Activated T-helper 17 cell treated with anti-CD3 and anti-CD28 coated beads, Interleukin-2, amount 50 U/mL, for 72 hours (primary cell): Measurements from ENCODE around the gene LRRC10. TPM values are rescaled to one million over a fixed set of nuclear protein-coding genes. Genes with fewer than 3 reads are reported as not detected.

ENCODE experiments used
- ATAC-seq: fragments of 150-1000 bp; cut with Tn5 transposase; replicated peaks from 2 replicates; pipeline ENCODE4 v1.10.0; 2021; ENCODE audit warnings: mild to moderate bottlenecking, moderate library complexity
- H3K27ac Mint-ChIP-seq: one replicate; pipeline ENCODE4 v1.8.0; 2022; ENCODE audit warnings: mixed read lengths
- H3K27me3 Mint-ChIP-seq: one replicate; pipeline ENCODE4 v1.8.0; 2022; ENCODE audit warnings: mixed read lengths
- H3K36me3 Mint-ChIP-seq: one replicate; pipeline ENCODE4 v1.8.0; 2022; ENCODE audit warnings: low read depth, mild to moderate bottlenecking, mixed read lengths
- H3K4me1 Mint-ChIP-seq: one replicate; pipeline ENCODE4 v1.8.0; 2022; ENCODE audit warnings: mixed read lengths
- H3K4me3 Mint-ChIP-seq: one replicate; pipeline ENCODE4 v1.8.0; 2022; ENCODE audit warnings: mild to moderate bottlenecking, mixed read lengths
- H3K9me3 Mint-ChIP-seq: one replicate; pipeline ENCODE4 v1.8.0; 2022; ENCODE audit warnings: mixed read lengths
- total RNA-seq, 2 donors: library from RNA; stranded (reverse); gene quantifications; one replicate each; pipeline ENCODE4 v1.2.3, GENCODE V29; 2022

LRRC10 gene
- total RNA-seq: not detected

- H3K4me3 Mint-ChIP-seq: no peak within 1 kb of the TSS
- no peaks in the 10 kb centered on the region for H3K9me3 Mint-ChIP-seq
- no peaks in the 10 kb centered on the region for H3K36me3 Mint-ChIP-seq
- ATAC-seq: no peak
- peaks cover 10% of the 10 kb centered on the region for H3K27me3 Mint-ChIP-seq
- no peak within 1 kb of the TSS for H3K27ac Mint-ChIP-seq
- H3K4me1 Mint-ChIP-seq: no peaks in the 10 kb centered on the region
These were observed at the start of gene LRRC10 for GRCh38 chr12:69610729-69611128. Gene LRRC10 (minus strand): TSS chr12:69610907. CDS start chr12:69610838, 69 bp downstream.

GRCh38 chr12:69660164-69660863, 49.6 kb upstream of the LRRC10 start:
- no peak for ATAC-seq
- no peak overlapping the region for H3K4me3 Mint-ChIP-seq
- H3K27me3 Mint-ChIP-seq: peaks cover 28% of the 10 kb centered on the region
- H3K27ac Mint-ChIP-seq: no peak overlapping the region
- no peaks in the 10 kb centered on the region for H3K36me3 Mint-ChIP-seq
- H3K9me3 Mint-ChIP-seq: no peaks in the 10 kb centered on the region
- no peaks in the 10 kb centered on the region for H3K4me1 Mint-ChIP-seq

GRCh38 chr12:69658203-69658602, 47.5 kb upstream of the LRRC10 start:
- no peak overlapping the region for H3K27ac Mint-ChIP-seq
- no peaks in the 10 kb centered on the region for H3K4me1 Mint-ChIP-seq
- peaks cover 24% of the 10 kb centered on the region for H3K27me3 Mint-ChIP-seq
- no peak for ATAC-seq
- H3K36me3 Mint-ChIP-seq: no peaks in the 10 kb centered on the region
- no peaks in the 10 kb centered on the region for H3K9me3 Mint-ChIP-seq
- H3K4me3 Mint-ChIP-seq: no peak overlapping the region

- Mint-ChIP-seq H3K27ac (no peak overlapping the region), H3K36me3 (no peaks in the 10 kb centered on the region), H3K4me1 (no peaks in the 10 kb centered on the region), H3K9me3 (no peaks in the 10 kb centered on the region), H3K4me3 (no peak overlapping the region), H3K27me3 (peaks cover 24% of the 10 kb centered on the region)
- no peak for ATAC-seq
These were observed 46.9 kb upstream of the LRRC10 start for GRCh38 chr12:69657376-69658137.

- Mint-ChIP-seq H3K27me3 (peaks cover 26% of the 10 kb centered on the region), H3K9me3 (no peaks in the 10 kb centered on the region), H3K4me1 (no peaks in the 10 kb centered on the region), H3K36me3 (no peaks in the 10 kb centered on the region), H3K4me3 (no peak overlapping the region), H3K27ac (no peak overlapping the region)
- ATAC-seq: no peak
These were observed 45.1 kb upstream of the LRRC10 start for GRCh38 chr12:69655616-69656340.

- Mint-ChIP-seq H3K27me3 (peaks cover 18% of the 10 kb centered on the region), H3K27ac (no peak overlapping the region), H3K4me3 (no peak overlapping the region), H3K9me3 (no peaks in the 10 kb centered on the region), H3K4me1 (no peaks in the 10 kb centered on the region), H3K36me3 (no peaks in the 10 kb centered on the region)
- ATAC-seq: no peak
These were observed 43.0 kb upstream of the LRRC10 start for GRCh38 chr12:69653703-69654102.

- no peaks in the 10 kb centered on the region for H3K9me3 Mint-ChIP-seq
- H3K4me1 Mint-ChIP-seq: no peaks in the 10 kb centered on the region
- H3K27ac Mint-ChIP-seq: no peak overlapping the region
- H3K4me3 Mint-ChIP-seq: no peak overlapping the region
- peaks cover 23% of the 10 kb centered on the region for H3K27me3 Mint-ChIP-seq
- H3K36me3 Mint-ChIP-seq: no peaks in the 10 kb centered on the region
- ATAC-seq: no peak
These were observed 41.2 kb upstream of the LRRC10 start for GRCh38 chr12:69651922-69652321.

- H3K4me1 Mint-ChIP-seq: no peaks in the 10 kb centered on the region
- no peak overlapping the region for H3K4me3 Mint-ChIP-seq
- no peak overlapping the region for H3K27ac Mint-ChIP-seq
- peaks cover 20% of the 10 kb centered on the region for H3K27me3 Mint-ChIP-seq
- ATAC-seq: no peak
- H3K36me3 Mint-ChIP-seq: no peaks in the 10 kb centered on the region
- H3K9me3 Mint-ChIP-seq: no peaks in the 10 kb centered on the region
These were observed 38.8 kb upstream of the LRRC10 start for GRCh38 chr12:69649529-69649928.

- H3K27ac Mint-ChIP-seq: no peak overlapping the region
These were observed 37.8 kb upstream of the LRRC10 start for GRCh38 chr12:69648476-69648875.

GRCh38 chr12:69647178-69647577, 36.5 kb upstream of the LRRC10 start:
- no peak overlapping the region for H3K27ac Mint-ChIP-seq

More at GRCh38 chr12:69648476-69648875, 37.8 kb upstream of the LRRC10 start:
- no peak for ATAC-seq
- Mint-ChIP-seq H3K4me3 (no peak overlapping the region), H3K36me3 (no peaks in the 10 kb centered on the region), H3K27me3 (peaks cover 20% of the 10 kb centered on the region), H3K9me3 (no peaks in the 10 kb centered on the region), H3K4me1 (no peaks in the 10 kb centered on the region)

GRCh38 chr12:69645031-69645430, 34.3 kb upstream of the LRRC10 start:
- Mint-ChIP-seq H3K36me3 (no peaks in the 10 kb centered on the region), H3K4me1 (no peaks in the 10 kb centered on the region), H3K27ac (no peak overlapping the region), H3K4me3 (no peak overlapping the region), H3K9me3 (no peaks in the 10 kb centered on the region), H3K27me3 (peaks cover 14% of the 10 kb centered on the region)
- ATAC-seq: no peak

More at GRCh38 chr12:69647178-69647577, 36.5 kb upstream of the LRRC10 start:
- Mint-ChIP-seq H3K9me3 (no peaks in the 10 kb centered on the region), H3K27me3 (peaks cover 20% of the 10 kb centered on the region), H3K36me3 (no peaks in the 10 kb centered on the region), H3K4me1 (no peaks in the 10 kb centered on the region), H3K4me3 (no peak overlapping the region)
- ATAC-seq: no peak

GRCh38 chr12:69644511-69644910, 33.8 kb upstream of the LRRC10 start:
- Mint-ChIP-seq H3K4me1 (no peaks in the 10 kb centered on the region), H3K27ac (no peak overlapping the region), H3K4me3 (no peak overlapping the region), H3K9me3 (no peaks in the 10 kb centered on the region), H3K36me3 (no peaks in the 10 kb centered on the region), H3K27me3 (peaks cover 13% of the 10 kb centered on the region)
- ATAC-seq: no peak

GRCh38 chr12:69642531-69642930, 31.8 kb upstream of the LRRC10 start:
- Mint-ChIP-seq H3K9me3 (no peaks in the 10 kb centered on the region), H3K27me3 (peaks cover 2% of the 10 kb centered on the region), H3K4me1 (no peaks in the 10 kb centered on the region), H3K4me3 (no peak overlapping the region), H3K27ac (no peak overlapping the region), H3K36me3 (no peaks in the 10 kb centered on the region)
- no peak for ATAC-seq

GRCh38 chr12:69641546-69641945, 30.8 kb upstream of the LRRC10 start:
- Mint-ChIP-seq H3K4me3 (no peak overlapping the region), H3K27me3 (no peaks in the 10 kb centered on the region), H3K4me1 (no peaks in the 10 kb centered on the region), H3K36me3 (no peaks in the 10 kb centered on the region), H3K9me3 (no peaks in the 10 kb centered on the region), H3K27ac (no peak overlapping the region)
- no peak for ATAC-seq
